ENCODE measurements around the gene ADGRL2.

GRCh38 chr1:81834268-81834667 is 33.5 kb downstream of the ADGRL2 start:
- TF ChIP-seq POLR2A (IDR thresholded peaks at IDR 0.05) (no peak), CTCF (IDR thresholded peaks at IDR 0.05) (no peak)
